ENCODE measurements around the gene PLXNC1. TPM values are rescaled to one million over a fixed set of nuclear protein-coding genes. Genes with fewer than 3 reads are reported as not detected.

Gene PLXNC1
- total and polyA plus RNA-seq, 9 of the 15 experiments (the other 6 are each of a cell fraction or from before 2014, with no cell fraction given), result 0.08 to 0.87 (median 0.28) TPM

DNA sequence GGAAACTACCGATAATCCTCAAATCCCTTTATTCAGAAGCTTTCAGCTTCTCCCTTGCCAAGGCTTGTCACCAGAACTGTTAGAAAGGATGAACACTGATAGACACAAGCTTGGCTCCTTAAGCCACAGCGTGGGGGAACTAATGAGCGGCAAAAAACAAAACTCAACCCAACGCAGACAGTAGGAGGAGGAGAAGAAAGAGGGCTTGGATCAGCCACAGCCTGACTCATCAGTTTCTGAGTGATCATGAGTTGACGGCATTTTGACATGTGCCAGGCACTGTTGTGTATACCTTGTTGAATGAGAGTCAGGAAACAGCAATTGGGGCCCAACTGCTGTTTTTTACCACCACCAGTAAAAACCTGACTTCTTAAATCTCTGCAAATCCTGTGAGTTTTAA lies 23.7 kb downstream of the PLXNC1 start (continued):
- peak; percentile 57; the same call in 1 of the 2 replicates for TF ChIP-seq JUND (IDR thresholded peaks at IDR 0.05; ENCODE audit: borderline replicate concordance, low read depth, low read length)
- peak; percentile 70; the same call in 1 of the 3 replicates for TF ChIP-seq JUND (tag; IDR thresholded peaks at IDR 0.05; ENCODE audit: borderline replicate concordance, low read depth, low read length)
- TF ChIP-seq MAFK (IDR thresholded peaks at IDR 0.05; ENCODE audit: low read length), result peak; percentile 84

DNA sequence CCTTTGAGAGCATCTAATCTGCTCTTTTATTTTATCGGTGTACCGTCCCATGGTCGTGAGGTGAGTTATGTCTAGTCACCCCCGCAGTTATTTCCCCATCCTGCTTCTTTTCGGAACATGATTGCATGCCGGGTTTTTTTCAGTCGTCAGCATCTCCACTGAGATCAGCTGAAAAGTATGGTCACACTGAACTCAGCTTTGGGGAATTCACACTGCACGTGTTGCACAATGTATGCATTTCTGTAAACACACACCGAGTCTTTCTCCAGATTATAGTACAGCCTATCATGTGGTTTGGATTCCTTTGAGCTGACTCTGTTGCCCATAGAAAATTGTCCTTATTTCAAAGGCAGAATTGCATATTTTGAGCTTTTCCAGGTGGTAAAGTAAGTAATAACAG lies 24.6 kb downstream of the PLXNC1 start:
- no peak overlapping the region for H3K4me2 ChIP-seq (ENCODE audit: insufficient read depth, low read length)
- TF ChIP-seq PHTF2 (CRISPR knock-in tag; IDR thresholded peaks at IDR 0.05), result no peak
- TF ChIP-seq SREBF2 (CRISPR knock-in tag; IDR thresholded peaks at IDR 0.05), result no peak
- TF ChIP-seq DNMT1 (IDR thresholded peaks at IDR 0.05), result no peak
- TF ChIP-seq ZZZ3 (IDR thresholded peaks at IDR 0.05), result no peak
- TF ChIP-seq RBM15 (IDR thresholded peaks at IDR 0.05; ENCODE audit: insufficient read depth, low read length), result no peak
- no peak for TF ChIP-seq ZNF408 (CRISPR knock-in tag; IDR thresholded peaks at IDR 0.05; ENCODE audit: low read depth)
- no peak for TF ChIP-seq ZNF668 (CRISPR knock-in tag; IDR thresholded peaks at IDR 0.05)
- TF ChIP-seq MAFG (tag; conservative IDR thresholded peaks at IDR 0.05), result peak; percentile 38; the same call in 1 of the 2 replicates
- TF ChIP-seq GABPB1 (CRISPR knock-in tag; IDR thresholded peaks at IDR 0.05), result no peak
- TF ChIP-seq ATF1 (CRISPR knock-in tag; IDR thresholded peaks at IDR 0.05), result no peak
- TF ChIP-seq ATF1 (tag; IDR thresholded peaks at IDR 0.05), result no peak
- TF ChIP-seq ZNF75A (CRISPR knock-in tag; IDR thresholded peaks at IDR 0.05), result no peak
- no peak for TF ChIP-seq SUPT5H (IDR thresholded peaks at IDR 0.05)
- no peak for TF ChIP-seq MAFK (IDR thresholded peaks at IDR 0.05; ENCODE audit: low read length)
- TF ChIP-seq SRF (CRISPR knock-in tag; IDR thresholded peaks at IDR 0.05), result no peak
- TF ChIP-seq, protein P1, sequence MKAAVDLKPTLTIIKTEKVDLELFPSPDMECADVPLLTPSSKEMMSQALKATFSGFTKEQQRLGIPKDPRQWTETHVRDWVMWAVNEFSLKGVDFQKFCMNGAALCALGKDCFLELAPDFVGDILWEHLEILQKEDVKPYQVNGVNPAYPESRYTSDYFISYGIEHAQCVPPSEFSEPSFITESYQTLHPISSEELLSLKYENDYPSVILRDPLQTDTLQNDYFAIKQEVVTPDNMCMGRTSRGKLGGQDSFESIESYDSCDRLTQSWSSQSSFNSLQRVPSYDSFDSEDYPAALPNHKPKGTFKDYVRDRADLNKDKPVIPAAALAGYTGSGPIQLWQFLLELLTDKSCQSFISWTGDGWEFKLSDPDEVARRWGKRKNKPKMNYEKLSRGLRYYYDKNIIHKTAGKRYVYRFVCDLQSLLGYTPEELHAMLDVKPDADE (conservative IDR thresholded peaks at IDR 0.05; ENCODE audit: control insufficient read depth, low read depth, low read length), result no peak
- TF ChIP-seq BHLHE40 (IDR thresholded peaks at IDR 0.05; ENCODE audit: low read length), result peak; percentile 40; the same call in 1 of the 2 replicates
- no peak for TF ChIP-seq TAF7 (tag; IDR thresholded peaks at IDR 0.05)
- no peak for TF ChIP-seq ZNF121 (CRISPR knock-in tag; conservative IDR thresholded peaks at IDR 0.05)
- TF ChIP-seq ARID2 (IDR thresholded peaks at IDR 0.05), result no peak
- TF ChIP-seq HMG20B (CRISPR knock-in tag; IDR thresholded peaks at IDR 0.05), result no peak
- TF ChIP-seq ELF2 (CRISPR knock-in tag; IDR thresholded peaks at IDR 0.05), result no peak
- no peak for TF ChIP-seq CEBPG (CRISPR knock-in tag; IDR thresholded peaks at IDR 0.05)
- peak; percentile 26 to 46; a peak in 2 of 4 replicates for TF ChIP-seq CEBPG (tag; conservative IDR thresholded peaks at IDR 0.05 in 1 of 2, IDR thresholded peaks at IDR 0.05 in 1 of 2)

More for the DNA sequence above, 24.6 kb downstream of the PLXNC1 start:
- intact Hi-C loops (cut with micrococcal nuclease) (no loop called here), in situ Hi-C loops (cut with MboI) (no loop called here)
- H2AFZ ChIP-seq (ENCODE audit: low read depth, low read length), result peak overlapping the region; percentile 36; the same call in 1 of the 2 replicates
- no peak overlapping the region for H3K4me3 ChIP-seq
- BruUV-seq (replicated peaks), result no TSS peak
- ATAC-seq (no peak), FAIRE-seq (no peak), DNase-seq (ENCODE audit: extremely low read depth in 1 of 4, low spot score in 3 of 4) (no peak)
- no peaks in the 10 kb centered on the region for H3K79me2 ChIP-seq (ENCODE audit: control insufficient read depth, insufficient read depth, low read length)
- ChIA-PET CTCF (ENCODE audit: low intra/inter-chr PET ratio) (no interaction called here), POLR2A (interaction anchor here (0.7 to 1.2 kb wide), 3 partner anchors 10 to 35 kb away, joined by 3 to 4 read pairs (median 3); no protein-coding TSS in a partner anchor)
- 0 out of 5 replicates have a peak, but pooled peaks cover 0 to 3% of the 10 kb centered on the region in 2 experiments for H3K27me3 ChIP-seq (ENCODE audit: control insufficient read depth in 2 of 2, insufficient read depth in 2 of 2, low read length in 2 of 2)
- H3K9ac ChIP-seq (ENCODE audit: insufficient read depth in 1 of 2, low read depth in 2 of 2, low read length in 2 of 2), result no peak overlapping the region
- 0 out of 2 replicates have a peak, but pooled peaks cover 4% of the 10 kb centered on the region for H4K20me1 ChIP-seq (replicated peaks; ENCODE audit: control insufficient read depth, insufficient read depth, low read length)
- H3K4me1 ChIP-seq (replicated peaks in 1 of 2; ENCODE audit: control insufficient read depth in 2 of 2, insufficient read depth in 2 of 2, low read length in 2 of 2), result peaks cover 0 to 4% of the 10 kb centered on the region in 2 experiments; a peak in 2 of 5 replicates
- no peaks in the 10 kb centered on the region for H3K9me3 ChIP-seq (replicated peaks; ENCODE audit: control insufficient read depth, insufficient read depth, low read depth, low read length)
- H3K9me1 ChIP-seq (ENCODE audit: control insufficient read depth, insufficient read depth, low read length), result no peaks in the 10 kb centered on the region
- no peak overlapping the region for H3K27ac ChIP-seq (ENCODE audit: extremely low read depth, low read depth, low read length)
- no peaks in the 10 kb centered on the region for H3K36me3 ChIP-seq (ENCODE audit: control insufficient read depth, insufficient read depth, low read length)
- 7% methylated on average over 9 of the region's 9 CpGs for WGBS (ENCODE audit: insufficient coverage, low coverage, missing lambda C conversion rate)

Data from K562 (cell line).